Thoracic aorta (tissue), 2 donors: Measurements from ENCODE around the gene TSPAN19. TPM values are rescaled to one million over a fixed set of nuclear protein-coding genes. Genes with fewer than 3 reads are reported as not detected.

Experiments
- ATAC-seq: fragments of 150-250 bp; one replicate; pipeline ENCODE4 v1.8.0; 2017; ENCODE audit warnings: low read depth; ENCODE audit not compliant: insufficient number of reproducible peaks, low FRiP score
- DNase-seq: peaks from one replicate; pipeline ENCODE4 v3.0.0-alpha.2; 2020; ENCODE audit warnings: low spot score
- H3K27ac ChIP-seq, 2 donors: fragments of 200-600 bp; sonication (generic); 1 replicate in 1 of 2; 2 replicates in 1 of 2; pipeline ENCODE4 v1.5.1; 2016; ENCODE audit warnings: mild to moderate bottlenecking in 2 of 2, moderate library complexity in 2 of 2
- H3K27me3 ChIP-seq: fragments of 200-600 bp; sonication (generic); replicated peaks from 2 replicates; pipeline ENCODE4 v1.6.0; 2016; ENCODE audit warnings: mild to moderate bottlenecking; ENCODE audit not compliant: insufficient read depth
- H3K36me3 ChIP-seq: fragments of 200-600 bp; sonication (generic); one replicate; pipeline ENCODE4 v1.5.1; 2016
- H3K4me1 ChIP-seq, 2 donors: fragments of 200-600 bp; sonication (generic); 1 replicate in 1 of 2; 2 replicates in 1 of 2; pipeline versions ENCODE4 v1.5.1 to v1.6.0; 2016; ENCODE audit warnings: low read depth in 2 of 2, mild to moderate bottlenecking in 1 of 2; ENCODE audit not compliant: control insufficient read depth in 1 of 2
- H3K4me3 ChIP-seq: fragments of 200-600 bp; sonication (generic); 2 replicates; pipeline ENCODE4 v1.5.1; 2016; ENCODE audit warnings: mild to moderate bottlenecking
- H3K9me3 ChIP-seq: fragments of 200-600 bp; sonication (generic); 2 replicates; pipeline ENCODE4 v1.5.1; 2016
- CTCF ChIP-seq: fragments of 200-600 bp; sonication (generic); IDR thresholded peaks from one replicate; pipeline ENCODE4 v1.5.1; 2019; ENCODE audit warnings: antibody characterized with exemption
- total RNA-seq, 2 donors: library from RNA; depleted of rRNA; stranded (reverse); fragments of >200 nt; gene quantifications; one replicate each; pipeline versions ENCODE4 v1.1.0 to v1.2.3, GENCODE V29; 2016

TSPAN19 gene
- total RNA-seq: not detected

DNA sequence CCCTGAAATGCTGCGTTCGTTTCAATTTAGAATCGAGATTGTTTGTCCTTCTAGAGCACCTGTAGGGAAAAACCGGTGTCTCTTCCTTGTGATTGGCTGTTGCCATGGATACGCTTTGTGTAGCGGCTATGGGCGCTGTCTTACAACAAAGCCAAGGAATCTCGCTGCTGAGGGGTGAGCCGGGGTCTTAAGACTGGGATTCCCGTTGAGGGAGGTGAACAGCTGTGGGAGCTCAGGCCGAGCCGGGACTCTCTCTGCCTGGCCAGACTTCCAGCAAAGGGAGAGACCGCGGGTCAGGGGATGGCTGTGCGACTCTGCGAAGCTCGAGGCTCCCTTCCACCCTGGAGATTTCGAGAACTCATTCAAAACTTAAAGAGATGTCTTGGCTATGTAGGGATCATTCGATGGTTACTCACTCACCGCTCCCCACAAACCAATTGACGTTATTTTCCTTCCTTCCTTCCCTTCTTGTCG lies at the start of gene TSPAN19, which contains the start of gene LRRIQ1:
TSS of gene TSPAN19 (minus strand) at position 44 of the 474 bp plus-strand sequence. CDS start 6,331 bp downstream, outside the sequence.
TSS of gene LRRIQ1 (plus strand) at position 118 of the 474 bp plus-strand sequence. CDS start 1,826 bp downstream, outside the sequence.
- Histone ChIP-seq H3K27me3 (no peaks in the 10 kb centered on the region), H3K27ac (no peak within 1 kb of the TSS), H3K9me3 (no peaks in the 10 kb centered on the region), H3K4me3 (peak within 1 kb of the TSS; percentile 68), H3K36me3 (no peaks in the 10 kb centered on the region), H3K4me1 (peaks cover 0 to 4% of the 10 kb centered on the region in 2 donors)
- TF ChIP-seq CTCF: no peak
- no peak for ATAC-seq
- DNase-seq: no peak

DNA sequence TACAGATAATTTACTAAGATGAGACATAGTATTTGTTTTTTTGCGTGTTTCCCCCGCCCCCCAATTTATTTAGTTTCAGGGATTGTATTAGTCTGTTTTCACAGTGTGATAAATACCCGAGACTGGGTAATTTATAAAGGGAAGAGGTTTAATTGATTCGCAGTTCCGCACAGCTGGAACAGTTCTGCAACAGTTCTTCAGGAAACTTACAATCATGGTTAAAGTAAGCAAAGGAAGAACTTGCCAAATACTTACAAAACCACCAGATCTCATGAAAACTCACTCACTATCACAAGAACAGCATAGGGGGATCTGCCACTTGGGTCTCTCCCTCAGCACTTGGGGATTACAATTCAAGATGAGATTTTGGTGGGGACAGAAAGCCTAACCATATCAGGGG lies 49.0 kb upstream of the TSPAN19 start:
- Histone ChIP-seq H3K9me3 (no peaks in the 10 kb centered on the region), H3K4me3 (no peak overlapping the region), H3K27ac (no peak overlapping the region), H3K4me1 (no peaks in the 10 kb centered on the region), H3K27me3 (no peaks in the 10 kb centered on the region), H3K36me3 (no peaks in the 10 kb centered on the region)
- DNase-seq: no peak
- ATAC-seq: no peak
- TF ChIP-seq CTCF: no peak

GRCh38 chr12:85076688-85077430 lies 40.8 kb upstream of the TSPAN19 start:
- no peaks in the 10 kb centered on the region for H3K36me3 ChIP-seq
- no peak overlapping the region for H3K27ac ChIP-seq
- DNase-seq (no peak), ATAC-seq (no peak)
- no peak for TF ChIP-seq CTCF
- no peaks in the 10 kb centered on the region for H3K27me3 ChIP-seq
- no peak overlapping the region for H3K4me3 ChIP-seq
- no peaks in the 10 kb centered on the region for H3K4me1 ChIP-seq
- no peaks in the 10 kb centered on the region for H3K9me3 ChIP-seq

DNA sequence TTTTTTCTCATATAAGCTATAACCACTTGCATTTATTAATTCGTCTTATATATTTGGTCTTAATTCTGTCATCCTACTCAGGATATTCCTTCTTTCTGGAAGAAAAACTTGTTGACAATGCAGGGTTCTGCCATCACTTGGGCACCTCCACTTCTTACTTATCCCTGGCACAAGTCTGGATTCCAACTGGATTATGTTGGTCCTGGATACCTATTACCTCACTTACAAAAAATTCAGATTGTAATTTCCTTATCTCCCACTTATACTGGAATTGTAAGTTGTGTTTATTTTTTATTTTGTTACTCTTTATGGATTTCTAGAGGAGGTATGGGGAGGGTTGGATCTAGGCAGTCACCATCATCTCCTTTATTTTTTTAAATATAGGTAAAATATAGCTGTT lies 36.7 kb upstream of the TSPAN19 start:
- Histone ChIP-seq H3K4me1 (no peaks in the 10 kb centered on the region), H3K27me3 (no peaks in the 10 kb centered on the region), H3K9me3 (no peaks in the 10 kb centered on the region), H3K27ac (no peak overlapping the region), H3K36me3 (no peaks in the 10 kb centered on the region), H3K4me3 (no peak overlapping the region)
- ATAC-seq: no peak
- no peak for DNase-seq
- no peak for TF ChIP-seq CTCF

DNA sequence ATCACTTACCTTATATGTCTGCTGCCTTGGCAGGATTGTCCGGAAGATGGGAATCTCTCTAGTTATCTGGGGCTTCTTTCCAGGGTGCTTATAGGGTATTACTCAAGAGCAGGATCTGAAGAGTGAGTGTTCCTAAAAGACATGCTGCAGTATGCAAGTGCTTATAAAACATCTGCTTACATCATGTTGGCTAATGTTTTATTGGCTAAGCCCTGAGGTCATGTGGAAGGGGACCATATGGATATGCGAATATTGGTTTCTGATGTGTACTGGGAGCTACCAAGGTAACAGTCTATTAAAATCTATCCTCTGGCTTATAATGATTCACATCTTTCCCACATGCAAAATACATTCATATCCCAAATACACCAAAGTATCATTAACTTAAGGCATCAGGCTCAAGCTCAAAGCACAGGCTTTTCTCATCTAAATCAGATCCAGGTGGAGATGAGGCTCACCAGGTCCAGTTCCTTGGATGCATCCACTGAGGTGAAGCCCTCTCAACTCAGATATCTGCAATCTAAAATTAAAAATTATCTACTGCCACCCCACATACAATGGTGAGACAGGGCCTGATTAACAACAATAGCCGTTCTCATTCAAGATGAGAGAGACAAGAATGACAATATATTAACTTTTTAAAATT lies 29.9 kb upstream of the TSPAN19 start:
- no peak for DNase-seq
- no peaks in the 10 kb centered on the region for H3K9me3 ChIP-seq
- H3K4me1 ChIP-seq: no peaks in the 10 kb centered on the region
- no peaks in the 10 kb centered on the region for H3K27me3 ChIP-seq
- no peaks in the 10 kb centered on the region for H3K36me3 ChIP-seq
- ATAC-seq: no peak
- H3K27ac ChIP-seq: no peak overlapping the region
- no peak overlapping the region for H3K4me3 ChIP-seq
- no peak for TF ChIP-seq CTCF
